ENCODE data around the gene TRPC6.

Gene TRPC6

DNA sequence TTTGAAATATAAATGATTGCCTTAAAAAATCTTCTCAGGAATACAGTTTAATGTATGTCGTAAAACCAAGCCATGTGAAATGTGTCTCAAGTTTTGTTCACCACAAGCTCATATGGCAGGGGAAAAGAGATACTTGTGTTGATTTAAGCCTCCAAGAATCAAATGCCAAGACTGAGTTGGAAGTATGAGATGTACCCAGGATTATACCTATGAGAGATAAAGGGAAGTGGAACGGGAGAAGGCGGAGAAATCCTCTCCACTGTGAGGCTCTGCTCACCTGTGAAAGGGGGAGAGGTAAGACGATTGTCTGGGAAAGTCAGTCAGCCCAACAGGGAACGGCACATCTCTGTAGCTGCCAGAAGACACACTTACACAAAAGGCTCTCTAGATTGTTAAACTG lies 124.8 kb downstream of the TRPC6 start:
- TF ChIP-seq CTCF (IDR thresholded peaks at IDR 0.05; ENCODE audit: poor library complexity, severe bottlenecking): no peak
- Histone ChIP-seq H3K27ac (ENCODE audit: poor library complexity, severe bottlenecking) (no peak overlapping the region), H3K9me3 (ENCODE audit: severe bottlenecking) (no peaks in the 10 kb centered on the region), H3K4me3 (ENCODE audit: severe bottlenecking) (no peak overlapping the region), H3K27me3 (ENCODE audit: insufficient read depth, poor library complexity, severe bottlenecking) (peaks cover 3% of the 10 kb centered on the region), H3K36me3 (ENCODE audit: low read depth) (no peaks in the 10 kb centered on the region), H3K4me1 (ENCODE audit: insufficient read depth, poor library complexity, severe bottlenecking) (no peaks in the 10 kb centered on the region)
- DNase-seq (ENCODE audit: low spot score) (no peak), ATAC-seq (ENCODE audit: low read depth) (no peak)

- no peak overlapping the region for H3K4me3 ChIP-seq (ENCODE audit: severe bottlenecking)
- no peaks in the 10 kb centered on the region for H3K36me3 ChIP-seq (ENCODE audit: low read depth)
- DNase-seq (ENCODE audit: low spot score) (no peak), ATAC-seq (ENCODE audit: low read depth) (peak; percentile 89)
- TF ChIP-seq CTCF (IDR thresholded peaks at IDR 0.05; ENCODE audit: poor library complexity, severe bottlenecking): no peak
- no peaks in the 10 kb centered on the region for H3K9me3 ChIP-seq (ENCODE audit: severe bottlenecking)
- H3K4me1 ChIP-seq (ENCODE audit: insufficient read depth, poor library complexity, severe bottlenecking): no peaks in the 10 kb centered on the region
- H3K27ac ChIP-seq (ENCODE audit: poor library complexity, severe bottlenecking): no peak overlapping the region
- peaks cover 3% of the 10 kb centered on the region for H3K27me3 ChIP-seq (ENCODE audit: insufficient read depth, poor library complexity, severe bottlenecking)
Measured at GRCh38 chr11:101458161-101458560, 125.6 kb downstream of the TRPC6 start.

- H3K4me3 ChIP-seq (ENCODE audit: severe bottlenecking): no peak overlapping the region
- ATAC-seq (ENCODE audit: low read depth) (peak; percentile 43; the same call in 1 of the 3 replicates), DNase-seq (ENCODE audit: low spot score) (no peak)
- TF ChIP-seq CTCF (IDR thresholded peaks at IDR 0.05; ENCODE audit: poor library complexity, severe bottlenecking): peak; percentile 59
- H3K4me1 ChIP-seq (ENCODE audit: insufficient read depth, poor library complexity, severe bottlenecking): no peaks in the 10 kb centered on the region
- H3K27ac ChIP-seq (ENCODE audit: poor library complexity, severe bottlenecking): no peak overlapping the region
- H3K9me3 ChIP-seq (ENCODE audit: severe bottlenecking): no peaks in the 10 kb centered on the region
- H3K36me3 ChIP-seq (ENCODE audit: low read depth): no peaks in the 10 kb centered on the region
- peaks cover 3% of the 10 kb centered on the region for H3K27me3 ChIP-seq (ENCODE audit: insufficient read depth, poor library complexity, severe bottlenecking)
Measured at GRCh38 chr11:101456812-101457211, 127.0 kb downstream of the TRPC6 start.

DNA sequence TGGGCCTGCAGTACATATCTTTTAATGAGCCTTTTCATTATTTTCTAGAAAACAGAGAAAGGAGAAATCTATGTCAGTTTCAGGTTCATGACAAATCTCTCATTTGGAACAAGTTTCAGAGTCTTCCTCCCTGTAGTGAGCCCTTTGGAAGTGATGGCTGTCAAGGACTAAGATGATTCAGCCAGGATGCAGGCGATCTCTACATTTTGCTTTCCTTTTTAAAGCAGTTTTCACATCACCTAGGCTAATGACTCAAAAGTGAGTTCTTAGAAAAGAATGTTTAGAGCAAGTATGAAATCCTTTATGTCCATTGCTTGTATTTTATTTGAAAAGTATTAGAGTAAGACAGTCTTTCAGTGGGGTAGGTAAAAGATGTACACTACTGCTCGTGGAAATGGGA lies 130.1 kb downstream of the TRPC6 start:
- ATAC-seq (ENCODE audit: low read depth) (peak; percentile 80), DNase-seq (ENCODE audit: low spot score) (no peak)
- Histone ChIP-seq H3K36me3 (ENCODE audit: low read depth) (no peaks in the 10 kb centered on the region), H3K9me3 (ENCODE audit: severe bottlenecking) (no peaks in the 10 kb centered on the region), H3K27me3 (ENCODE audit: insufficient read depth, poor library complexity, severe bottlenecking) (no peaks in the 10 kb centered on the region), H3K27ac (ENCODE audit: poor library complexity, severe bottlenecking) (no peak overlapping the region), H3K4me3 (ENCODE audit: severe bottlenecking) (no peak overlapping the region), H3K4me1 (ENCODE audit: insufficient read depth, poor library complexity, severe bottlenecking) (no peaks in the 10 kb centered on the region)
- TF ChIP-seq CTCF (IDR thresholded peaks at IDR 0.05; ENCODE audit: poor library complexity, severe bottlenecking): no peak

GRCh38 chr11:101448881-101449442 lies 134.8 kb downstream of the TRPC6 start:
- Histone ChIP-seq H3K27ac (ENCODE audit: poor library complexity, severe bottlenecking) (no peak overlapping the region), H3K4me3 (ENCODE audit: severe bottlenecking) (no peak overlapping the region), H3K27me3 (ENCODE audit: insufficient read depth, poor library complexity, severe bottlenecking) (no peaks in the 10 kb centered on the region), H3K36me3 (ENCODE audit: low read depth) (no peaks in the 10 kb centered on the region), H3K4me1 (ENCODE audit: insufficient read depth, poor library complexity, severe bottlenecking) (peaks cover 16% of the 10 kb centered on the region), H3K9me3 (ENCODE audit: severe bottlenecking) (no peaks in the 10 kb centered on the region)
- no peak for TF ChIP-seq CTCF (IDR thresholded peaks at IDR 0.05; ENCODE audit: poor library complexity, severe bottlenecking)
- ATAC-seq (ENCODE audit: low read depth): no peak
- DNase-seq (ENCODE audit: low spot score): no peak
